ENCODE measurements around the gene PADI1. TPM values are rescaled to one million over a fixed set of nuclear protein-coding genes. Genes with fewer than 3 reads are reported as not detected.

PADI1 gene
- total RNA-seq, 1 donor from 2014 or later: not detected

- Mint-ChIP-seq H3K4me3 (ENCODE audit: unreplicated experiment) (no peak overlapping the region), H3K27me3 (ENCODE audit: low read depth, unreplicated experiment) (peaks cover 57% of the 10 kb centered on the region), H3K36me3 (ENCODE audit: low read depth, unreplicated experiment) (peaks cover 2% of the 10 kb centered on the region), H3K4me1 (ENCODE audit: low read depth, unreplicated experiment) (no peaks in the 10 kb centered on the region), H3K9me3 (ENCODE audit: unreplicated experiment) (no peaks in the 10 kb centered on the region), H3K27ac (ENCODE audit: unreplicated experiment) (no peak overlapping the region)
- no peak overlapping the region for H3K4me2 ChIP-seq (ENCODE audit: low read length)
- H2AFZ ChIP-seq (ENCODE audit: low read depth, low read length): no peak overlapping the region
- no peak overlapping the region for H3K9ac ChIP-seq (ENCODE audit: low read length)
- peaks cover 10% of the 10 kb centered on the region for H3K4me1 ChIP-seq (ENCODE audit: insufficient read depth, low read length)
- TF ChIP-seq CTCF (IDR thresholded peaks at IDR 0.05; ENCODE audit: insufficient read depth, low read depth, low read length): no peak
- no peak for TF ChIP-seq EZH2 (IDR thresholded peaks at IDR 0.05; ENCODE audit: insufficient read depth, low read length)
- no peaks in the 10 kb centered on the region for H4K20me1 ChIP-seq (ENCODE audit: insufficient read depth, low read length)
- H3K27ac ChIP-seq (ENCODE audit: low read depth, low read length): no peak overlapping the region
- H3K79me2 ChIP-seq (ENCODE audit: insufficient read depth, low read length): no peaks in the 10 kb centered on the region
- DNase-seq (ENCODE audit: low read depth) (no peak), FAIRE-seq (no peak)
- H3K9me3 ChIP-seq (ENCODE audit: insufficient read depth, low read depth, low read length): no peaks in the 10 kb centered on the region
- H3K36me3 ChIP-seq (ENCODE audit: insufficient read depth, low read length): no peaks in the 10 kb centered on the region
- no peak overlapping the region for H3K4me3 ChIP-seq (ENCODE audit: insufficient read depth, low read depth, low read length)
- peaks cover 7% of the 10 kb centered on the region for H3K27me3 ChIP-seq (ENCODE audit: insufficient read depth, low read length)
These were observed 77.9 kb downstream of the PADI1 start for GRCh38 chr1:17282836-17283235.

- Histone ChIP-seq H2AFZ (ENCODE audit: low read depth, low read length) (no peak overlapping the region), H3K27me3 (ENCODE audit: insufficient read depth, low read length) (peaks cover 7% of the 10 kb centered on the region), H3K4me1 (ENCODE audit: insufficient read depth, low read length) (peaks cover 19% of the 10 kb centered on the region), H3K4me2 (ENCODE audit: low read length) (no peak overlapping the region), H3K9ac (ENCODE audit: low read length) (no peak overlapping the region), H3K36me3 (ENCODE audit: insufficient read depth, low read length) (no peaks in the 10 kb centered on the region), H3K79me2 (ENCODE audit: insufficient read depth, low read length) (no peaks in the 10 kb centered on the region), H3K4me3 (ENCODE audit: insufficient read depth, low read depth, low read length) (no peak overlapping the region), H4K20me1 (ENCODE audit: insufficient read depth, low read length) (no peaks in the 10 kb centered on the region), H3K9me3 (ENCODE audit: insufficient read depth, low read depth, low read length) (no peaks in the 10 kb centered on the region), H3K27ac (ENCODE audit: low read depth, low read length) (no peak overlapping the region)
- no peaks in the 10 kb centered on the region for H3K9me3 Mint-ChIP-seq (ENCODE audit: unreplicated experiment)
- H3K4me3 Mint-ChIP-seq (ENCODE audit: unreplicated experiment): no peak overlapping the region
- H3K4me1 Mint-ChIP-seq (ENCODE audit: low read depth, unreplicated experiment): peaks cover 5% of the 10 kb centered on the region
- no peak for TF ChIP-seq CTCF (IDR thresholded peaks at IDR 0.05; ENCODE audit: insufficient read depth, low read depth, low read length)
- no peak for TF ChIP-seq EZH2 (IDR thresholded peaks at IDR 0.05; ENCODE audit: insufficient read depth, low read length)
- H3K27me3 Mint-ChIP-seq (ENCODE audit: low read depth, unreplicated experiment): peaks cover 46% of the 10 kb centered on the region
- H3K27ac Mint-ChIP-seq (ENCODE audit: unreplicated experiment): no peak overlapping the region
- DNase-seq (ENCODE audit: low read depth): no peak
- peaks cover 2% of the 10 kb centered on the region for H3K36me3 Mint-ChIP-seq (ENCODE audit: low read depth, unreplicated experiment)
- no peak for FAIRE-seq
These were observed 81.7 kb downstream of the PADI1 start for GRCh38 chr1:17286646-17287045.

GRCh38 chr1:17287130-17287776 lies 82.3 kb downstream of the PADI1 start:
- no peaks in the 10 kb centered on the region for H3K36me3 ChIP-seq (ENCODE audit: insufficient read depth, low read length)
- DNase-seq (ENCODE audit: low read depth) (peak; percentile 79), FAIRE-seq (peak; percentile 29)
- H3K9me3 Mint-ChIP-seq (ENCODE audit: unreplicated experiment): no peaks in the 10 kb centered on the region
- peaks cover 40% of the 10 kb centered on the region for H3K27me3 Mint-ChIP-seq (ENCODE audit: low read depth, unreplicated experiment)
- H3K36me3 Mint-ChIP-seq (ENCODE audit: low read depth, unreplicated experiment): peaks cover 2% of the 10 kb centered on the region
- peaks cover 5% of the 10 kb centered on the region for H3K4me1 Mint-ChIP-seq (ENCODE audit: low read depth, unreplicated experiment)
- H3K79me2 ChIP-seq (ENCODE audit: insufficient read depth, low read length): no peaks in the 10 kb centered on the region
- no peaks in the 10 kb centered on the region for H3K9me3 ChIP-seq (ENCODE audit: insufficient read depth, low read depth, low read length)
- peak overlapping the region; percentile 59 for H3K4me2 ChIP-seq (ENCODE audit: low read length)
- no peak overlapping the region for H3K4me3 Mint-ChIP-seq (ENCODE audit: unreplicated experiment)
- no peak overlapping the region for H3K27ac Mint-ChIP-seq (ENCODE audit: unreplicated experiment)
- H3K4me3 ChIP-seq (ENCODE audit: insufficient read depth, low read depth, low read length): no peak overlapping the region
- H2AFZ ChIP-seq (ENCODE audit: low read depth, low read length): no peak overlapping the region
- TF ChIP-seq CTCF (IDR thresholded peaks at IDR 0.05; ENCODE audit: insufficient read depth, low read depth, low read length) (no peak), EZH2 (IDR thresholded peaks at IDR 0.05; ENCODE audit: insufficient read depth, low read length) (no peak)
- no peak overlapping the region for H3K9ac ChIP-seq (ENCODE audit: low read length)
- no peaks in the 10 kb centered on the region for H4K20me1 ChIP-seq (ENCODE audit: insufficient read depth, low read length)
- peaks cover 19% of the 10 kb centered on the region for H3K4me1 ChIP-seq (ENCODE audit: insufficient read depth, low read length)
- no peak overlapping the region for H3K27ac ChIP-seq (ENCODE audit: low read depth, low read length)
- peaks cover 5% of the 10 kb centered on the region for H3K27me3 ChIP-seq (ENCODE audit: insufficient read depth, low read length)
